ENCODE data around the gene ZNF142. TPM values are rescaled to one million over a fixed set of nuclear protein-coding genes. Genes with fewer than 3 reads are reported as not detected.

ZNF142 gene
- total RNA-seq, 4 donors from 2014 or later, result 13.2 to 46.6 (median 34.0) TPM

DNA sequence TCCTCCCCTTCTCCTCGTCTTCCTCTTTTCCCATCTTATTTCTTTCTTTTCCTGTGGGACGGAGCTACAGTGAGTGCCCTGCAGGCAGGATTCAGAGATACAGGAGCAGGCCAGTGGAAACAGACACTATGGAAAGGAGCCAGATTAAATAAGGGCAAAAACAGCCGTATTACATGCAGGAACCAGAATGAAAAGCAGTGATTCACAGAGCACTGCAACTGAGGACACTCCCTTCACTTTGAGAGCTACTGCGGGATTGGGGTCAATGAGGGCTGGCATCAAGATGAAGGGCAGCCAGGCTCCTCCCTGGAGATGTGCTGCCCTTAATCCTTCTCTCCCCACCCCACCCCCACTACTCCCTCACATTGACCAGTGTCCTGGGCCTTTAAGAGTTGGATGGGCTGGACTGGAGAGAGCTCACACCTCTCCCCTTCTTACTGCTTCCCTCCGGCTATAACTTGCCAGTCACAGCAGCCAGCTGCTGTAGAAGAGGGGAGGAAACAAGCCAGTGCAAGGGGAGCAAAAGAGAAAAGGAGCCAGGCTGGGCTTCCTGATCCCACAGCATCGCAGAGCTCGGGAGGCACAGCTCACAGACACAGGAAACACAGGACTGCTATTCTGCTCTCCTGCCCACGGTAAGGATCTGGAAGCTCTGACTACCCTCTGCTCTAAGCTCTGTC is 51.8 kb downstream of the ZNF142 start, which contains the start of gene PLCD4:
Gene PLCD4 (plus strand): TSS at position 464 of the 680 bp plus-strand sequence. CDS start 7,841 bp downstream, outside the sequence.
- Histone ChIP-seq H3K27me3 (no peaks in the 10 kb centered on the region), H3K36me3 (no peaks in the 10 kb centered on the region), H3K4me3 (peak within 1 kb of the TSS; percentile 46 to 60 (median 54)), H3K4me1 (peaks cover 47 to 60% of the 10 kb centered on the region in 2 donors), H3K27ac (peak within 1 kb of the TSS; percentile 87 to 89 (median 88)), H3K9me3 (no peaks in the 10 kb centered on the region)
- in situ Hi-C loops (cut with MboI; ENCODE audit: low sequenced_read_pairs in 4 of 4) (no loop called here), intact Hi-C loops (cut with DNase I; ENCODE audit: low total_unique reads) (loop anchor here (5.0 kb wide), 1 partner anchor 50 kb away; the partner anchor contains the start of genes BCS1L and ZNF142)
- DNase-seq (peak; percentile 70 to 89), ATAC-seq (peak; percentile 65 to 81)
- peak; percentile 73 to 84 for TF ChIP-seq POLR2A (IDR thresholded peaks at IDR 0.05)
- TF ChIP-seq, protein P1, sequence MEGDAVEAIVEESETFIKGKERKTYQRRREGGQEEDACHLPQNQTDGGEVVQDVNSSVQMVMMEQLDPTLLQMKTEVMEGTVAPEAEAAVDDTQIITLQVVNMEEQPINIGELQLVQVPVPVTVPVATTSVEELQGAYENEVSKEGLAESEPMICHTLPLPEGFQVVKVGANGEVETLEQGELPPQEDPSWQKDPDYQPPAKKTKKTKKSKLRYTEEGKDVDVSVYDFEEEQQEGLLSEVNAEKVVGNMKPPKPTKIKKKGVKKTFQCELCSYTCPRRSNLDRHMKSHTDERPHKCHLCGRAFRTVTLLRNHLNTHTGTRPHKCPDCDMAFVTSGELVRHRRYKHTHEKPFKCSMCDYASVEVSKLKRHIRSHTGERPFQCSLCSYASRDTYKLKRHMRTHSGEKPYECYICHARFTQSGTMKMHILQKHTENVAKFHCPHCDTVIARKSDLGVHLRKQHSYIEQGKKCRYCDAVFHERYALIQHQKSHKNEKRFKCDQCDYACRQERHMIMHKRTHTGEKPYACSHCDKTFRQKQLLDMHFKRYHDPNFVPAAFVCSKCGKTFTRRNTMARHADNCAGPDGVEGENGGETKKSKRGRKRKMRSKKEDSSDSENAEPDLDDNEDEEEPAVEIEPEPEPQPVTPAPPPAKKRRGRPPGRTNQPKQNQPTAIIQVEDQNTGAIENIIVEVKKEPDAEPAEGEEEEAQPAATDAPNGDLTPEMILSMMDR (IDR thresholded peaks at IDR 0.05 in 4 of 5, conservative IDR thresholded peaks at IDR 0.05 in 1 of 5), result no peak

DNA sequence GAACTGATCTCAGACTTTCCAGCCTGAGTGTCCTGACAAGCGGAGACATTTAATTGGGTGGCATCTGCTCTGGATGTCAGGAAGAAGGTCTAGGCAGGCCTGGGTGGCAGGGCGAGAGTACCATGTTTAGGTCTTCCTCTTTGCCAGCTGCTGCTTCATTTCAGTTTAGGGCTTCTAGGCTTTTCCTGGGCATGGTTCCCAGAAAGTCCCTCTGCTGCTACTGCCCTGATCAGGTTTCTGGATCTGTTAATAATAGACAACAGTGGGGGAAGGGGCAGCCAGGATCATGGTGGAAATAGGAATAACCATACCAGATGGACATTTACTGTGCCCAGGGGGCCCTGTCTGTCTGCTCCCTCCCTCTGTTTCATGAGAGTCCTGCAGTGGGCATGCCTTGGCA is 54.0 kb downstream of the ZNF142 start:
- no peaks in the 10 kb centered on the region for H3K36me3 ChIP-seq
- intact Hi-C loops (cut with DNase I; ENCODE audit: low total_unique reads), result loop anchor here (2.0 to 5.0 kb wide), 2 partner anchors 35 to 52 kb away; partner anchors contain the start of genes BCS1L and ZNF142
- peak overlapping the region; percentile 87 to 89 (median 88) for H3K27ac ChIP-seq
- no peaks in the 10 kb centered on the region for H3K27me3 ChIP-seq
- ATAC-seq (peak; percentile 89 to 92), DNase-seq (peak; percentile 85 to 92)
- H3K4me1 ChIP-seq, result peaks cover 40 to 42% of the 10 kb centered on the region in 2 donors
- H3K4me3 ChIP-seq, result no peak overlapping the region
- H3K9me3 ChIP-seq, result no peaks in the 10 kb centered on the region
- TF ChIP-seq, protein P1 (IDR thresholded peaks at IDR 0.05 in 4 of 5, conservative IDR thresholded peaks at IDR 0.05 in 1 of 5), result no peak
- no peak for TF ChIP-seq POLR2A (IDR thresholded peaks at IDR 0.05)
- in situ Hi-C loops (cut with MboI; ENCODE audit: low sequenced_read_pairs in 4 of 4), result no loop called here

Other genes starting within 250 kb of the ZNF142 start
- gene VIL1, start 240.5 kb downstream of the ZNF142 start, total RNA-seq, result 1 to 10 TPM in 1 of 4 donors, under 1 TPM in 1, not detected in 2; 0.03 to 1.8 TPM
- gene USP37, start 91.3 kb downstream of the ZNF142 start, total RNA-seq, result 10 to 100 TPM in 1 of 4 donors, 1 to 10 TPM in 3; 7.0 to 12.4 (median 8.0) TPM
- 10 to 100 TPM; 10.4 to 28.4 (median 20.5) TPM for gene CNOT9, start 90.8 kb downstream of the ZNF142 start, total RNA-seq
- 10 to 100 TPM; 21.6 to 60.9 (median 43.7) TPM for gene PLCD4, start 51.7 kb downstream of the ZNF142 start, total RNA-seq
- 10 to 100 TPM; 19.6 to 46.9 (median 22.4) TPM for gene BCS1L, start 60 bp upstream of the ZNF142 start, total RNA-seq
- gene RNF25, start 12.4 kb upstream of the ZNF142 start, total RNA-seq, result 10 to 100 TPM; 11.7 to 39.1 (median 26.1) TPM
- 10 to 100 TPM in 1 of 4 donors, 1 to 10 TPM in 3; 3.0 to 16.3 (median 7.6) TPM for gene STK36, start 12.5 kb upstream of the ZNF142 start, total RNA-seq
- 10 to 100 TPM in 1 of 4 donors, 1 to 10 TPM in 3; 4.4 to 16.2 (median 6.4) TPM for gene TTLL4, start 51.2 kb upstream of the ZNF142 start, total RNA-seq
- 10 to 100 TPM; 17.9 to 56.3 (median 26.8) TPM for gene CYP27A1, start 122.5 kb upstream of the ZNF142 start, total RNA-seq
- 10 to 100 TPM in 3 of 4 donors, 1 to 10 TPM in 1; 8.3 to 65.4 (median 44.3) TPM for gene PRKAG3, start 172.2 kb upstream of the ZNF142 start, total RNA-seq
- 1 to 10 TPM in 2 of 4 donors, under 1 TPM in 2; 0.36 to 3.9 (median 2.1) TPM for gene WNT6, start 200.2 kb upstream of the ZNF142 start, total RNA-seq
- not detected for gene WNT10A, start 221.2 kb upstream of the ZNF142 start, total RNA-seq

All from gastrocnemius medialis (tissue), 4 donors.